GM21825 (cell line): ENCODE data around the gene TP53TG5.

Source experiments
- ATAC-seq: cut with Tn5 transposase; IDR thresholded peaks from one replicate; pipeline ENCODE4 v1.9.1; 2021; ENCODE audit warnings: mild to moderate bottlenecking, moderate library complexity; ENCODE audit not compliant: unreplicated experiment

TP53TG5 gene

DNA sequence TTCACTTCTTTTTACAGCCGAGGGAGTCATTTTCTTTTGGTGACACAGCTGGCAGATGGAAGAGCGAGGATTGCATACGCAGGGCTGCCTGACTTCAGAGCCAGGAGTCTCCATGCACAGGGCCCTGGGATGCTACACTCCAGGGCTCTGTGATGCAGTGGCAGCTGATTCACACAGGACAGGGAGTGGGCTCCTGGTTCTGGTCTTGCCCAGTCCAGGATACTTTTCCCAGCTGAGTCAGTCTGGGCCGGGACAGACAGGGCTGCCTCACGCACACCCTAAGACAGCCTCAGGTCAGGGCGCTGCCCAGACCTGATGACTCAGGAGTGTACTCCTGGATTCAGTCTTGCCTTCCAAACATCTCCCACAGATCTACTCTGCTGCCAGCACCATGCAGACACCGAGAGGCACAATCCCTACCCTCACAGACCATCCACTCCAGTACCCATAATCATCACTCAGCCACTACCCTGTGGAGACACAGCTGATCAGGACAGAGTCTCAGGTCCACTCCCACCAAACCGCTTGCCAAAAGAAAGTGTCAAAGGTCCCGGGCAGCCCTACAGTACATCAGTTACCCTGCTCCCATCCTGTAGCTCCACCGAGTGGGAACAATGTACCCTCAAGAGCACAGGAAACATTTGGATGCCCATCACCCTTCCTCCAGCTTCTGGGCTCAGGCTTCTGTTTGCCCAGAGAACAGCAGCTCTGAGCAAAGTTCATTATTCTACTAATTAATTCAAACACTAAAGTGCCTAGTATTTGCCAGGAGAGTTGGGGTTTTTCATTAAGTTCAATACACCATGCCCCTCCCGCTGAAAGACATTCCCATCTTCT, 41.4 kb downstream of the TP53TG5 start:
- no peak for ATAC-seq

- no peak for ATAC-seq
Observed at GRCh38 chr20:45330476-45330875, 47.6 kb downstream of the TP53TG5 start.

DNA sequence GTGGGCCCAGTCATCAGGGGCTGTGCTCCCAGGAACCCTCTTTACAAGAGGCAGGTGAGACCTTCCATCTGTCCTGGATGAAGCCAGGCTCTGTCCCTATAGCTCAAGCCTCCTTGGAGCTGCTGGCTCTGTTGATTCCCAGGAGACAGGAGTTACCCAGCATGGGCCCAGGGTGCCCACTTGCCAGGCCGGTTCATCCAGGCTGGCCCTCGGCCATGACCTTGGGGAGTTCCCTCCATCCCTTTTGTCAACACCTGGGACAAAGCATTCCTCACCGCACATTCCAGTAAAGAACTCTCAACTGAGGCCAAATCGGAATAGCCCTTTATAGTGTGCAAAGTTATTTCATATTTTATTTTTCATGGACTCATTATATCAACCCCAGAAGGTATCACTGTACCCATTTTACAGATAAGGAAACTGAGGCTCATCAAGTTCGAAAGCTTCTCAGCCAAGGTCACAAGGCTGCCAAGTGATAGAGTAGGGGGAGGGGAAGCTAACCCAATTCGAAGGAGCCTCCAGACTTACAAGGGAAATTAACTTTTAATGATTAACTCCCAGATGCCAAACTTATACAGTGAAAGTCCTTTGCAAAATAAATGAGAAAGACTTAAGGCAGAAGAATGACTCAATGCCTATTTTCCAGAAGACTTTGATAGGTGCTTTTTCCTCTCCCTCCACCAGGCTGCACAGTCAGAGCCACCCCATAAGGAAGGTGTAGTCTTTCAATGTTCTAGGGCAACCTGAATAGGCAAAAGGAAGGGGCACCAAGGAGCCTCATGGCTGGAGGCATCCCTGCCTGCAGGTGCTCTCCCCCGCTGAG, 48.4 kb downstream of the TP53TG5 start:
- no peak for ATAC-seq

DNA sequence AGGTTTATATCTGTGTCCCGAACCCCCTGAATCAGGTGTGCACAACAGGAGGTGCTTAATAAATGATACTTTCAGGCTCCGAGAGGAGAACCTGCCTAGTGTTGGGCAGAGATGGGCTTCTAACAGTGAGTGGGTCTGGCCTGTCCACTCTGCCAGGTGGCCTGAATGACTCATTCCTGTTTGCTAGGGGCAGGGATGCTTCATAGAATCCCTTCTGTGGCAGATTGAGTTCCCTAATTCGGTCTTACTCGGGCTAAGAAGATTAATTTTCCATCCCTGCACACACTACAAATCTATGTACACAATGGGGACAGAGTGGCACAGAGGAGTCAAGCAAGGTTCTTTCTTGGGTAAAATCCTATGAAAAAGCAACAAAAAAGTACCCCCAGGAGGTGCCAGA, 49.7 kb downstream of the TP53TG5 start:
- no peak for ATAC-seq

GRCh38 chr20:45325371-45325770, 52.8 kb downstream of the TP53TG5 start:
- no peak for ATAC-seq

DNA sequence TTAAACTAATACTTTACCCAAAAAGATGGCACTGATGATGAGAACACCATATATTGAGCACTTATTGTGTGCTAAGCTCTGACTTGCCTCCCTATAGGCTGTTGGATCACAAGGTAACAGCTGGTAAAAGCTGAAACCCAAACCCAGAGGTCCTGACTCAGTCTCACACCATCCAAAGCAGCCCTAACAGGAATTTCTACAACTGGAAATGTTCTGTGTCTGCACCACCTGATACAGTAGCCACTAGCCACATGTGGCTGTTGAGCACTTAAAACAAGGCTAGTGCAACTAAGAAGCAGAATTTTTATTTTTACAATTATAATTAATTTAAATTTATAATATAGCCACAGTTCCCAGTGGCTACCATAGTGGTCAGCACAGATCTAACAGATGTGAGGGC, 54.4 kb downstream of the TP53TG5 start:
- ATAC-seq = no peak

DNA sequence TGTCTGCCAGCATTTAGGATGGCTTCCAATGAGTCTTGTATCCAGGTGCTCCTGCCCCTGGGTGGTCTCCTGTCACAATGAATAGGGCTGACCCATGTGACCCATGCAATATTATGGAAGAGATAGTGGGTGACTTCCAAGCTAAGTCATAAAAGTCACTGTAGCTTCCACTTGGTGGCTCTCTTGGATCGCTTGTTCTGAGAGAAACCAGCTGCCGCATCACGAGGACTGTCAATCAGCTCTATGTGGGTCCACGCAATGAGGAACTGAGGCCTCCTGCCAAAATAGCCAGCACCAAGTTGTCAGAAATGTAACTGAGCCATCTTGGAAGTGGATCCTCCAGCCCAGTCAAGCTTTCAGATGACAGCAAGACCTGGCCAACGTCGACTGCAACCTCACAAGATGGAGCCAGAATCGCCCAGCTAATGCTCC, 55.2 kb downstream of the TP53TG5 start:
- ATAC-seq = no peak
